ENCODE data around the gene MINDY4. TPM values are rescaled to one million over a fixed set of nuclear protein-coding genes. Genes with fewer than 3 reads are reported as not detected.
"Not testable (repeated sequence)": the region's sequence is repeated elsewhere in the genome, so short reads cannot be mapped to it uniquely, and the experiment has no call there.

The MINDY4 gene
- total RNA-seq, 1 donor from 2014 or later, result 20.1 TPM

GRCh38 chr7:30805931-30806330, 34.7 kb downstream of the MINDY4 start:
- peaks cover 26% of the 10 kb centered on the region for H3K4me1 ChIP-seq
- no peak overlapping the region for H3K27ac ChIP-seq
- no peaks in the 10 kb centered on the region for H3K27me3 ChIP-seq
- ATAC-seq (no peak), DNase-seq (no peak)
- H3K4me3 ChIP-seq, result no peak overlapping the region
- intact Hi-C loops (cut with DNase I), result loop anchor here (10.0 kb wide), 2 partner anchors 169 to 319 kb away; no protein-coding TSS in a partner anchor
- H3K36me3 ChIP-seq, result no peaks in the 10 kb centered on the region
- no peak for TF ChIP-seq CTCF (IDR thresholded peaks at IDR 0.05)
- no peaks in the 10 kb centered on the region for H3K9me3 ChIP-seq

- not testable (repeated sequence) for H3K9me3 ChIP-seq, H3K4me3 ChIP-seq, H3K36me3 ChIP-seq, H3K27ac ChIP-seq, H3K27me3 ChIP-seq, ATAC-seq, DNase-seq
- intact Hi-C loops (cut with DNase I), result loop anchor here (10.0 kb wide), 2 partner anchors 167 to 317 kb away; no protein-coding TSS in a partner anchor
- H3K4me1 ChIP-seq, result peaks cover 24% of the 10 kb centered on the region
These were observed 36.3 kb downstream of the MINDY4 start for GRCh38 chr7:30807477-30807876.

DNA sequence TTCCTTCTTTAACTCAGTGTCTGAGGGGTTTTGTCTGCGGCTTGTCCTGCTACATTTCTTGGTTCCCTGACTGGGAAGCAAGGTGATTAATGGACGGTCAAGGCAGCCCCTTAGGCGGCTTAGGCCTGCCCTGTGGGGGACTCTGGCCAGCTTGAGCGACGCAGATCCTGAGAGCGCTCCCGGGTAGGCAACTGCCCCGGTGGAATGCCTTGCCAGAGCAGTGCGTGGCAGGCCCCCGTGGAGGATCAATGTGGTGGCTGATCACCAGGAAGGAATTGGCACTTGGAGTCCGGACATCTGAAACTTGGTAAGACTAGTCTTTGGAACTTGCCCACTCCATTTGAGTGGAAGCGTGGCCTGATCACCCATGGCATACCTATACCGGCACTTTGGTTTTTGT, 36.7 kb downstream of the MINDY4 start:
- not testable (repeated sequence) for ATAC-seq, H3K9me3 ChIP-seq, H3K27ac ChIP-seq, DNase-seq, H3K4me3 ChIP-seq, H3K27me3 ChIP-seq, H3K36me3 ChIP-seq
- intact Hi-C loops (cut with DNase I), result loop anchor here (10.0 kb wide), 2 partner anchors 167 to 317 kb away; no protein-coding TSS in a partner anchor
- H3K4me1 ChIP-seq, result peaks cover 23% of the 10 kb centered on the region

DNA sequence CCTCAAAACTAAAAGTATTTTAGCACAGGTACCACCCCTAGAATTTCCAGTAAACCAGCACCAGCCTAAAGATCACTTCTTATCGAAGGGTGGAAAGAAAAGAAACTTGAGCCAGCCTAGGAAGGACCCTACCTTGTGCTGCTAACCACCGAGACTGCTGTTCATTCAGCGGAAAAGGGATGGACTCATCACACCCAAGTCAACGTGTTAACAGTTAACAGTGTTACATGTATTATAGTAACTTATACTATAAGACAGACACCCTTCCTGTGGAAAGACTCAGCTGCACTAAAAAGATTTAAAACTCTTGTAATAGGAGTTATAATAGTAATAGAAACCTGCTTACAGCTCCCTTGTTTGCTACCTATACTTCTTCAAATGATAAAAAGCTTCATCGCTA, 39.8 kb downstream of the MINDY4 start:
- Histone ChIP-seq H3K27me3 (no peaks in the 10 kb centered on the region), H3K4me1 (peaks cover 18% of the 10 kb centered on the region), H3K9me3 (no peaks in the 10 kb centered on the region), H3K36me3 (no peaks in the 10 kb centered on the region), H3K4me3 (no peak overlapping the region), H3K27ac (no peak overlapping the region)
- no peak for DNase-seq
- ATAC-seq, result no peak
- TF ChIP-seq CTCF (IDR thresholded peaks at IDR 0.05), result no peak
- intact Hi-C loops (cut with DNase I), result no loop called here

DNA sequence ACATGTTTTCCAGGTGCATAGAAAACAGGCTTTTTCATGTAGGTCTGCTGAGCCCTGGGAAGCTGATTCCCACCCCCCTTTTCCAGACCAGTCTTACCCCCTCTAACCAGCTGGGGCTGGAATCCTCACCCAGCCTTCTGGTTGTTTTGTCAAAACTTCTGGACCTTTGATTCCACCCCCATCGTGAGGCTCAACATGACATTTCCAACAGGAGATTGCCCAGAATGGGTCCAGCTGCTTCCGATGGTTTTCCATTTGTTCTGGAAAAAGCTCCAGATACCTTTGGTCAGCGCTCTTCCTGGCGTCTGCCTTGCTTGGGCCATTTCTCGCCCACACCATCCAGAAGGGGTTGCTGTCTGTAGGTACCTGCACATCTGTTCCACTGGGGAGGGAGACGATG, 41.5 kb downstream of the MINDY4 start:
- no peak for ATAC-seq
- no peak for DNase-seq
- no peak overlapping the region for H3K4me3 ChIP-seq
- peaks cover 27% of the 10 kb centered on the region for H3K4me1 ChIP-seq
- no peaks in the 10 kb centered on the region for H3K9me3 ChIP-seq
- H3K27me3 ChIP-seq, result no peaks in the 10 kb centered on the region
- TF ChIP-seq CTCF (IDR thresholded peaks at IDR 0.05), result no peak
- intact Hi-C loops (cut with DNase I), result no loop called here
- H3K36me3 ChIP-seq, result no peaks in the 10 kb centered on the region
- H3K27ac ChIP-seq, result no peak overlapping the region

GRCh38 chr7:30813466-30813865, 42.2 kb downstream of the MINDY4 start:
- H3K27me3 ChIP-seq, result no peaks in the 10 kb centered on the region
- intact Hi-C loops (cut with DNase I), result no loop called here
- no peak overlapping the region for H3K4me3 ChIP-seq
- DNase-seq (no peak), ATAC-seq (no peak)
- H3K36me3 ChIP-seq, result no peaks in the 10 kb centered on the region
- no peak for TF ChIP-seq CTCF (IDR thresholded peaks at IDR 0.05)
- no peak overlapping the region for H3K27ac ChIP-seq
- H3K9me3 ChIP-seq, result no peaks in the 10 kb centered on the region
- peaks cover 27% of the 10 kb centered on the region for H3K4me1 ChIP-seq

All from upper lobe of right lung (tissue), 1 donor.